SK-N-SH (cell line): ENCODE data around the gene PRKCA. TPM values are rescaled to one million over a fixed set of nuclear protein-coding genes. Genes with fewer than 3 reads are reported as not detected.

Source experiments
- CTCF ChIA-PET: fragments of 300-600, 350-600 bp; formaldehyde crosslinking; extraction: SDS; loops from one replicate; lab custom pipeline; 2021; lab: Yijun Ruan, JAX
- POLR2A ChIA-PET: fragments of 350-600 bp; sonication (Branson Sonifier 250); formaldehyde crosslinking; extraction: SDS; loops from one replicate; lab custom pipeline; 2020; ENCODE audit warnings: antibody characterized with exemption, inconsistent platforms; lab: Yijun Ruan, JAX
- DNase-seq: peaks from one replicate; pipeline ENCODE4 v3.0.0; 2012
- H2AFZ ChIP-seq: fragments of 200-600 bp; sonication (generic); 2 replicates; pipeline ENCODE4 v1.8.1; 2016; ENCODE audit warnings: antibody characterized with exemption, mild to moderate bottlenecking, low read depth
- H3F3A ChIP-seq: fragments of 200-600 bp; sonication (generic); replicated peaks from 2 replicates; pipeline ENCODE3; 2016; ENCODE audit warnings: antibody characterized with exemption, mild to moderate bottlenecking; ENCODE audit not compliant: insufficient read depth
- H3K27ac ChIP-seq, 2 experiments: fragments of 200-500 bp in 1 of 2; fragments of 200-600 bp in 1 of 2; sonication (Bioruptor generic) in 1 of 2; sonication (generic), shearing (Covaris generic) in 1 of 2; 2 replicates each; pipeline versions ENCODE4 v1.5.1 to v1.6.1; 2014 to 2016; ENCODE audit warnings: low read depth in 2 of 2, inconsistent platforms in 1 of 2, low read length in 1 of 2, mild to moderate bottlenecking in 1 of 2, mixed read lengths in 1 of 2
- H3K27me3 ChIP-seq: fragments of 200-600 bp; sonication (generic), shearing (Covaris generic); 2 replicates; pipeline ENCODE4 v1.6.1; 2016; ENCODE audit warnings: mixed run types; ENCODE audit not compliant: insufficient read depth
- H3K36me3 ChIP-seq, 2 experiments: fragments of 200-500 bp in 1 of 2; fragments of 200-600 bp in 1 of 2; sonication (Bioruptor generic) in 1 of 2; sonication (generic) in 1 of 2; replicated peaks in 1 of 2; 2 replicates each; pipeline versions ENCODE3 to v1.5.1; 2014 to 2016; ENCODE audit warnings: low read length in 1 of 2, mild to moderate bottlenecking in 1 of 2; ENCODE audit not compliant: insufficient read depth in 2 of 2, control insufficient read depth in 1 of 2
- H3K4me1 ChIP-seq, 2 experiments: fragments of 200-500 bp in 1 of 2; fragments of 200-600 bp in 1 of 2; sonication (Bioruptor generic) in 1 of 2; sonication (generic), shearing (Covaris generic) in 1 of 2; 2 replicates each; pipeline versions ENCODE4 v1.5.1 to v1.6.1; 2014 to 2016; ENCODE audit warnings: low read depth in 1 of 2, low read length in 1 of 2, mixed run types in 1 of 2; ENCODE audit not compliant: insufficient read depth in 2 of 2, control insufficient read depth in 1 of 2
- H3K4me2 ChIP-seq: fragments of 200-600 bp; sonication (generic), shearing (Covaris generic); 2 replicates; pipeline ENCODE4 v1.6.1; 2017; ENCODE audit warnings: mixed run types
- H3K4me3 ChIP-seq, 2 experiments: fragments of 200-500 bp in 1 of 2; fragments of 200-600 bp in 1 of 2; sonication (Bioruptor generic) in 1 of 2; sonication (generic), shearing (Covaris generic) in 1 of 2; 2 replicates each; pipeline versions ENCODE4 v1.5.1 to v1.8.1; 2014 to 2016; ENCODE audit warnings: low read depth in 2 of 2, inconsistent platforms in 1 of 2, low read length in 1 of 2, mild to moderate bottlenecking in 1 of 2, mixed read lengths in 1 of 2, moderate library complexity in 1 of 2
- H3K79me2 ChIP-seq: fragments of 200-600 bp; sonication (generic); 2 replicates; pipeline ENCODE4 v1.8.1; 2017; ENCODE audit warnings: mild to moderate bottlenecking; ENCODE audit not compliant: insufficient read depth
- H3K9ac ChIP-seq: fragments of 200-600 bp; sonication (generic); 2 replicates; pipeline ENCODE4 v1.6.1; 2017; ENCODE audit warnings: mixed run types
- H3K9me2 ChIP-seq: fragments of 200-600 bp; sonication (generic); 2 replicates; pipeline ENCODE4 v1.6.1; 2017; ENCODE audit warnings: mixed run types
- H3K9me3 ChIP-seq: fragments of 200-600 bp; sonication (generic); 2 replicates; pipeline ENCODE4 v1.6.1; 2017; ENCODE audit warnings: mixed run types, mild to moderate bottlenecking, moderate library complexity
- H4K20me1 ChIP-seq: fragments of 200-600 bp; sonication (generic); 2 replicates; pipeline ENCODE4 v1.6.1; 2017; ENCODE audit warnings: mild to moderate bottlenecking, mixed run types; ENCODE audit not compliant: insufficient read depth
- GABPA ChIP-seq: IDR thresholded peaks from 2 replicates; pipeline ENCODE4 v1.4.0; 2012; ENCODE audit warnings: low read depth, mild to moderate bottlenecking
- IRF3 ChIP-seq: fragments of 150-350 bp; IDR thresholded peaks from 2 replicates; pipeline ENCODE4 v1.6.1; 2016; ENCODE audit warnings: mild to moderate bottlenecking, low read depth, low read length
- MEF2A ChIP-seq: IDR thresholded peaks from 2 replicates; pipeline ENCODE4 v1.4.0; 2012; ENCODE audit warnings: low read depth, borderline replicate concordance
- MXI1 ChIP-seq: IDR thresholded peaks from 2 replicates; pipeline ENCODE4 v1.6.1; 2012; ENCODE audit warnings: mild to moderate bottlenecking, low read depth, low read length, improper control_type of control experiment
- POLR2AphosphoS5 ChIP-seq: IDR thresholded peaks from 2 replicates; pipeline ENCODE4 v1.6.1; 2012; ENCODE audit warnings: low read depth, low read length
- TCF12 ChIP-seq: IDR thresholded peaks from 2 replicates; pipeline ENCODE4 v1.4.0; 2012
- USF1 ChIP-seq: IDR thresholded peaks from 2 replicates; pipeline ENCODE4 v1.4.0; 2012; ENCODE audit warnings: low read depth, borderline replicate concordance
- WGBS: methylation state at CpG from one replicate; pipeline ENCODE4 v1.1.6; 2017; ENCODE audit warnings: low lambda C conversion rate; 5-methylcytosine and 5-hydroxymethylcytosine counted together
- polyA plus RNA-seq, 3 experiments: library from polyadenylated mRNA; depleted of rRNA; stranded (reverse); fragments of >200 nt; gene quantifications; 2 replicates each; pipeline ENCODE4 v1.2.3, GENCODE V29; 2012
- TF ChIP-seq, protein P1 (sequence below): IDR thresholded peaks from 2 replicates; pipeline ENCODE4; 2012
- TF ChIP-seq, protein P2 (sequence below): IDR thresholded peaks from 2 replicates; pipeline ENCODE4 v1.4.0; 2012; ENCODE audit warnings: low read depth

Gene PRKCA
- polyA plus RNA-seq, 1 of the 3 experiments (the other 2 are of a cell fraction) = 108 TPM

DNA sequence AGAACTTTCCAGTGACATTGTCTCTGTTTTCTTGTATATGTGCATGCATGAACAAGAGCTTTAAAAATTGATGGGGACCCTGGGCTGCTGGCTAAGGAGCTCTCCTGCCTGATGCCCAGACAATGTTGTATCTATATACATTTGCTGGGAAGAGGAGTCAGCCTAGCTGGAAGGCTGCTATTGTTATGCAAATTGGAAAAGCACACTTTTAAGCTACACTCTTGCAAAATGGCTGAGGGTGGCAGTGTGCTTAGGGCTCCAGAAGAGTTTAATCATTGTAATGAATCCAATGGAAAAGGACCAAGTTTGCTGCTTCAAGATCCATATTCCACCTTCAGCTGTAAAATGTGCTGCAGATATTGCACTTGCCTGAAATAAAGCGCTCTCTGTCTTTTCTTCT, 171.8 kb downstream of the PRKCA start:
- 96% methylated on average over 1 of the region's 1 CpG for WGBS
- POLR2A ChIA-PET = no interaction called here

GRCh38 chr17:66474806-66475497, 172.5 kb downstream of the PRKCA start:
- ChIA-PET CTCF (interaction anchor here (0.6 to 1.3 kb wide), 8 partner anchors 8 to 980 kb away, joined by 3 to 7 read pairs (median 3); no protein-coding TSS in a partner anchor), POLR2A (no interaction called here)
- H3K4me1 ChIP-seq = peaks cover 2 to 18% of the 10 kb centered on the region in 2 experiments
- WGBS = 95% methylated on average over 8 of the region's 8 CpGs
- H3K27me3 ChIP-seq = no peaks in the 10 kb centered on the region
- H3F3A ChIP-seq = peaks cover 28% of the 10 kb centered on the region
- no peaks in the 10 kb centered on the region for H3K9me2 ChIP-seq
- DNase-seq = no peak
- H4K20me1 ChIP-seq = peaks cover 12% of the 10 kb centered on the region; the same call in 1 of the 2 replicates
- peaks cover 0 to 22% of the 10 kb centered on the region in 2 experiments for H3K36me3 ChIP-seq
- H3K4me2 ChIP-seq = no peak overlapping the region
- TF ChIP-seq POLR2AphosphoS5 (no peak), USF1 (no peak)
- TF ChIP-seq, protein P1, sequence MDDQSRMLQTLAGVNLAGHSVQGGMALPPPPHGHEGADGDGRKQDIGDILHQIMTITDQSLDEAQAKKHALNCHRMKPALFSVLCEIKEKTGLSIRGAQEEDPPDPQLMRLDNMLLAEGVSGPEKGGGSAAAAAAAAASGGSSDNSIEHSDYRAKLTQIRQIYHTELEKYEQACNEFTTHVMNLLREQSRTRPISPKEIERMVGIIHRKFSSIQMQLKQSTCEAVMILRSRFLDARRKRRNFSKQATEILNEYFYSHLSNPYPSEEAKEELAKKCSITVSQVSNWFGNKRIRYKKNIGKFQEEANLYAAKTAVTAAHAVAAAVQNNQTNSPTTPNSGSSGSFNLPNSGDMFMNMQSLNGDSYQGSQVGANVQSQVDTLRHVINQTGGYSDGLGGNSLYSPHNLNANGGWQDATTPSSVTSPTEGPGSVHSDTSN = no peak
- TF ChIP-seq, all 33 proteins: peak for 0
- H3K4me3 ChIP-seq = no peak overlapping the region
- no peak overlapping the region for H3K27ac ChIP-seq
- H3K9ac ChIP-seq = no peak overlapping the region
- H2AFZ ChIP-seq = no peak overlapping the region
- peaks cover 99% of the 10 kb centered on the region for H3K79me2 ChIP-seq
- no peaks in the 10 kb centered on the region for H3K9me3 ChIP-seq

More for the DNA sequence above, 171.8 kb downstream of the PRKCA start:
- TF ChIP-seq, protein P2, sequence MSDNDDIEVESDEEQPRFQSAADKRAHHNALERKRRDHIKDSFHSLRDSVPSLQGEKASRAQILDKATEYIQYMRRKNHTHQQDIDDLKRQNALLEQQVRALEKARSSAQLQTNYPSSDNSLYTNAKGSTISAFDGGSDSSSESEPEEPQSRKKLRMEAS = no peak
- TF ChIP-seq MXI1 (no peak), MEF2A (no peak), IRF3 (no peak), TCF12 (no peak), GABPA (no peak)
- H3K36me3 ChIP-seq = peaks cover 0 to 22% of the 10 kb centered on the region in 2 experiments
- no peaks in the 10 kb centered on the region for H3K9me2 ChIP-seq
- H3K4me2 ChIP-seq = no peak overlapping the region
- H3K27me3 ChIP-seq = no peaks in the 10 kb centered on the region
- DNase-seq = no peak
- peaks cover 12% of the 10 kb centered on the region; the same call in 1 of the 2 replicates for H4K20me1 ChIP-seq
- H3K9me3 ChIP-seq = no peaks in the 10 kb centered on the region
- H3K9ac ChIP-seq = no peak overlapping the region
- no peak overlapping the region for H3K27ac ChIP-seq
- peaks cover 2 to 25% of the 10 kb centered on the region in 2 experiments for H3K4me1 ChIP-seq
- no peak overlapping the region for H2AFZ ChIP-seq
- H3K4me3 ChIP-seq = no peak overlapping the region
- peaks cover 29% of the 10 kb centered on the region for H3F3A ChIP-seq
- peaks cover 99% of the 10 kb centered on the region for H3K79me2 ChIP-seq
- CTCF ChIA-PET = interaction anchor here (0.8 to 1.3 kb wide), 3 partner anchors 9 to 151 kb away, joined by 3 to 7 read pairs (median 4); no protein-coding TSS in a partner anchor
